Measurements from ENCODE around the gene LY6G6F.

Gene LY6G6F

GRCh38 chr6:31664790-31665500 lies 41.7 kb upstream of the LY6G6F start, which contains the start of gene GPANK1:
Gene GPANK1 (minus strand): TSS chr6:31664997. CDS start chr6:31664478, 519 bp downstream.
- no peak for TF ChIP-seq GATA3 (IDR thresholded peaks at IDR 0.05; ENCODE audit: low read depth, low read length)
- TF ChIP-seq GATA2 (IDR thresholded peaks at IDR 0.05; ENCODE audit: low read depth, low read length) = no peak

- no peak for TF ChIP-seq GATA3 (IDR thresholded peaks at IDR 0.05; ENCODE audit: low read depth, low read length)
- TF ChIP-seq GATA2 (IDR thresholded peaks at IDR 0.05; ENCODE audit: low read depth, low read length) = no peak
Observed at GRCh38 chr6:31665501-31666336, 40.9 kb upstream of the LY6G6F start, which contains the start of gene CSNK2B. Gene CSNK2B (plus strand): TSS chr6:31666080. CDS start chr6:31666832, 752 bp downstream.

GRCh38 chr6:31666337-31666965 lies 40.2 kb upstream of the LY6G6F start:
- TF ChIP-seq GATA2 (IDR thresholded peaks at IDR 0.05; ENCODE audit: low read depth, low read length) = no peak
- no peak for TF ChIP-seq GATA3 (IDR thresholded peaks at IDR 0.05; ENCODE audit: low read depth, low read length)

GRCh38 chr6:31669676-31670075 lies 37.0 kb upstream of the LY6G6F start, which contains the start of gene LY6G5B:
Gene LY6G5B (plus strand): TSS chr6:31669976. CDS start chr6:31670951, 975 bp downstream.
- TF ChIP-seq GATA3 (IDR thresholded peaks at IDR 0.05; ENCODE audit: low read depth, low read length) (no peak), GATA2 (IDR thresholded peaks at IDR 0.05; ENCODE audit: low read depth, low read length) (no peak)

GRCh38 chr6:31676322-31676903 lies 30.3 kb upstream of the LY6G6F start:
- no peak for TF ChIP-seq GATA2 (IDR thresholded peaks at IDR 0.05; ENCODE audit: low read depth, low read length)
- TF ChIP-seq GATA3 (IDR thresholded peaks at IDR 0.05; ENCODE audit: low read depth, low read length) = no peak

- TF ChIP-seq GATA2 (IDR thresholded peaks at IDR 0.05; ENCODE audit: low read depth, low read length) = no peak
- no peak for TF ChIP-seq GATA3 (IDR thresholded peaks at IDR 0.05; ENCODE audit: low read depth, low read length)
Observed at GRCh38 chr6:31676904-31677303, 29.8 kb upstream of the LY6G6F start.

GRCh38 chr6:31677955-31678354 lies 28.7 kb upstream of the LY6G6F start:
- no peak for TF ChIP-seq GATA2 (IDR thresholded peaks at IDR 0.05; ENCODE audit: low read depth, low read length)

GRCh38 chr6:31680226-31681134 lies 26.2 kb upstream of the LY6G6F start, which contains the start of gene LY6G5C:
Gene LY6G5C (minus strand): TSS chr6:31681067. CDS start chr6:31680373, 694 bp downstream.
- no peak for TF ChIP-seq GATA2 (IDR thresholded peaks at IDR 0.05; ENCODE audit: low read depth, low read length)
- no peak for TF ChIP-seq GATA3 (IDR thresholded peaks at IDR 0.05; ENCODE audit: low read depth, low read length)

- TF ChIP-seq GATA2 (IDR thresholded peaks at IDR 0.05; ENCODE audit: low read depth, low read length) (no peak), GATA3 (IDR thresholded peaks at IDR 0.05; ENCODE audit: low read depth, low read length) (no peak)
Observed at GRCh38 chr6:31681135-31681671, 25.5 kb upstream of the LY6G6F start.

GRCh38 chr6:31683591-31683990 lies 23.1 kb upstream of the LY6G6F start:
- TF ChIP-seq GATA3 (IDR thresholded peaks at IDR 0.05; ENCODE audit: low read depth, low read length) (no peak), GATA2 (IDR thresholded peaks at IDR 0.05; ENCODE audit: low read depth, low read length) (no peak)

GRCh38 chr6:31686483-31686882 lies 20.2 kb upstream of the LY6G6F start:
- no peak for TF ChIP-seq GATA3 (IDR thresholded peaks at IDR 0.05; ENCODE audit: low read depth, low read length)
- no peak for TF ChIP-seq GATA2 (IDR thresholded peaks at IDR 0.05; ENCODE audit: low read depth, low read length)

- no peak for TF ChIP-seq GATA3 (IDR thresholded peaks at IDR 0.05; ENCODE audit: low read depth, low read length)
- TF ChIP-seq GATA2 (IDR thresholded peaks at IDR 0.05; ENCODE audit: low read depth, low read length) = no peak
Observed at GRCh38 chr6:31687321-31687720, 19.3 kb upstream of the LY6G6F start.

All from SH-SY5Y (cell line).